ENCODE data around the gene PSMB1. TPM values are rescaled to one million over a fixed set of nuclear protein-coding genes. Genes with fewer than 3 reads are reported as not detected.

PSMB1 gene
- total and polyA plus RNA-seq, 9 of the 15 experiments (the other 6 are each of a cell fraction or from before 2014, with no cell fraction given), result 447 to 2,953 (median 884) TPM

- 0 out of 2 replicates have a peak, but pooled peaks have one; percentile 50 for TF ChIP-seq THAP7 (CRISPR knock-in tag; IDR thresholded peaks at IDR 0.05)
These were observed at the start of gene PSMB1 (continued) for GRCh38 chr6:170552765-170553533.

GRCh38 chr6:170597278-170597677 lies 44.2 kb upstream of the PSMB1 start:
- no peak overlapping the region for H3K4me3 ChIP-seq
- no peaks in the 10 kb centered on the region for H3K36me3 ChIP-seq (ENCODE audit: control insufficient read depth, insufficient read depth, low read length)
- H3K27me3 ChIP-seq (ENCODE audit: control insufficient read depth in 2 of 2, insufficient read depth in 2 of 2, low read length in 2 of 2), result no peaks in the 10 kb centered on the region
- no TSS peak for BruUV-seq (replicated peaks)
- FAIRE-seq (no peak), ATAC-seq (peak; percentile 36; the same call in 1 of the 3 replicates), DNase-seq (ENCODE audit: extremely low read depth in 1 of 4, low spot score in 3 of 4) (no peak)
- H3K9me3 ChIP-seq (replicated peaks; ENCODE audit: control insufficient read depth, insufficient read depth, low read depth, low read length), result peaks cover 5% of the 10 kb centered on the region
- peak; percentile 63; the same call in 1 of the 2 replicates for TF ChIP-seq MCM3 (IDR thresholded peaks at IDR 0.05)
- 0 out of 2 replicates have a peak, but pooled peaks have one; percentile 26 for TF ChIP-seq NKRF (IDR thresholded peaks at IDR 0.05; ENCODE audit: borderline replicate concordance)
- 0 out of 4 replicates have a peak, but pooled peaks of 1 of the 2 experiments have one; percentile 30 for TF ChIP-seq MCM7 (IDR thresholded peaks at IDR 0.05)
- peak; percentile 48; the same call in 1 of the 2 replicates for TF ChIP-seq LARP7 (IDR thresholded peaks at IDR 0.05)
- TF ChIP-seq ZNF512 (tag; IDR thresholded peaks at IDR 0.05), result peak; percentile 80
- no peak for TF ChIP-seq ZNF354B (CRISPR knock-in tag; IDR thresholded peaks at IDR 0.05)
- peak; percentile 21; the same call in 1 of the 2 replicates for TF ChIP-seq ELF4 (CRISPR knock-in tag; IDR thresholded peaks at IDR 0.05)
- no peak for TF ChIP-seq BDP1 (IDR thresholded peaks at IDR 0.05; ENCODE audit: insufficient read depth, insufficient read length)
- 0 out of 2 replicates have a peak, but pooled peaks have one; percentile 28 for TF ChIP-seq HLTF (IDR thresholded peaks at IDR 0.05)
- no peak for TF ChIP-seq CEBPG (CRISPR knock-in tag; IDR thresholded peaks at IDR 0.05)
- no peak for TF ChIP-seq CEBPG (tag; conservative IDR thresholded peaks at IDR 0.05 in 1 of 2, IDR thresholded peaks at IDR 0.05 in 1 of 2)
- no peak for TF ChIP-seq BACH1 (tag; IDR thresholded peaks at IDR 0.05)
- no peaks in the 10 kb centered on the region for H3K4me1 ChIP-seq (replicated peaks in 1 of 2; ENCODE audit: control insufficient read depth in 2 of 2, insufficient read depth in 2 of 2, low read length in 2 of 2)
- in situ Hi-C loops (cut with MboI) (no loop called here), intact Hi-C loops (cut with micrococcal nuclease) (no loop called here)
- ChIA-PET POLR2A (interaction anchor here (0.7 to 1.8 kb wide), 3 partner anchors 9 to 13 kb away, joined by 3 to 9 read pairs (median 8); partner anchors contain the start of gene PDCD2), CTCF (ENCODE audit: low intra/inter-chr PET ratio) (no interaction called here)
- H4K20me1 ChIP-seq (replicated peaks; ENCODE audit: control insufficient read depth, insufficient read depth, low read length), result no peaks in the 10 kb centered on the region
- no peak overlapping the region for H3K4me2 ChIP-seq (ENCODE audit: insufficient read depth, low read length)
- H2AFZ ChIP-seq (ENCODE audit: low read depth, low read length), result peak overlapping the region; percentile 34
- H3K27ac ChIP-seq (ENCODE audit: extremely low read depth, low read depth, low read length), result no peak overlapping the region
- H3K79me2 ChIP-seq (ENCODE audit: control insufficient read depth, insufficient read depth, low read length), result no peaks in the 10 kb centered on the region
- no peaks in the 10 kb centered on the region for H3K9me1 ChIP-seq (ENCODE audit: control insufficient read depth, insufficient read depth, low read length)
- no peak overlapping the region for H3K9ac ChIP-seq (ENCODE audit: insufficient read depth in 1 of 2, low read depth in 2 of 2, low read length in 2 of 2)

All from K562 (cell line).